ENCODE measurements around the gene RBPJL. TPM values are rescaled to one million over a fixed set of nuclear protein-coding genes. Genes with fewer than 3 reads are reported as not detected.

RBPJL gene
- total and polyA plus RNA-seq, 2 experiments from 2014 or later, result not detected

GRCh38 chr20:45346291-45346718, 39.7 kb downstream of the RBPJL start:
- no peak for DNase-seq (ENCODE audit: low spot score)
- Histone ChIP-seq H3K9me3 (ENCODE audit: low read depth) (no peaks in the 10 kb centered on the region), H2AFZ (no peak overlapping the region), H3K79me2 (peaks cover 38% of the 10 kb centered on the region), H3K4me3 (peak overlapping the region; percentile 26), H3K36me3 (replicated peaks; ENCODE audit: insufficient read depth, low read depth) (no peaks in the 10 kb centered on the region), H3K4me1 (ENCODE audit: insufficient read depth) (peaks cover 57% of the 10 kb centered on the region), H3K27me3 (no peaks in the 10 kb centered on the region), H3K4me2 (peak overlapping the region; percentile 87), H3K9me2 (replicated peaks; ENCODE audit: insufficient read depth) (no peaks in the 10 kb centered on the region), H3K27ac (peak overlapping the region; percentile 96), H4K20me1 (ENCODE audit: insufficient read depth, poor library complexity, severe bottlenecking) (peaks cover 13% of the 10 kb centered on the region)
- TF ChIP-seq EZH2 (IDR thresholded peaks at IDR 0.05; ENCODE audit: borderline replicate concordance) (no peak), EZH2phosphoT487 (IDR thresholded peaks at IDR 0.05; ENCODE audit: low read depth, severe bottlenecking, unreplicated experiment) (no peak), CTCF (IDR thresholded peaks at IDR 0.05; ENCODE audit: poor library complexity) (no peak)
- WGBS (ENCODE audit: low lambda C conversion rate, missing lambda C conversion rate), result 64% methylated on average over 3 of the region's 3 CpGs

- DNase-seq (ENCODE audit: low spot score), result no peak
- H3K4me2 ChIP-seq, result peak overlapping the region; percentile 87
- H3K27me3 ChIP-seq, result no peaks in the 10 kb centered on the region
- H3K27ac ChIP-seq, result peak overlapping the region; percentile 96
- H4K20me1 ChIP-seq (ENCODE audit: insufficient read depth, poor library complexity, severe bottlenecking), result peaks cover 13% of the 10 kb centered on the region
- no peaks in the 10 kb centered on the region for H3K36me3 ChIP-seq (replicated peaks; ENCODE audit: insufficient read depth, low read depth)
- peaks cover 37% of the 10 kb centered on the region for H3K79me2 ChIP-seq
- H3K9me2 ChIP-seq (replicated peaks; ENCODE audit: insufficient read depth), result no peaks in the 10 kb centered on the region
- TF ChIP-seq CTCF (IDR thresholded peaks at IDR 0.05; ENCODE audit: poor library complexity) (no peak), EZH2phosphoT487 (IDR thresholded peaks at IDR 0.05; ENCODE audit: low read depth, severe bottlenecking, unreplicated experiment) (no peak), EZH2 (IDR thresholded peaks at IDR 0.05; ENCODE audit: borderline replicate concordance) (no peak)
- no peaks in the 10 kb centered on the region for H3K9me3 ChIP-seq (ENCODE audit: low read depth)
- peak overlapping the region; percentile 26 for H3K4me3 ChIP-seq
- H2AFZ ChIP-seq, result no peak overlapping the region
- H3K4me1 ChIP-seq (ENCODE audit: insufficient read depth), result peaks cover 52% of the 10 kb centered on the region
- WGBS (ENCODE audit: low lambda C conversion rate, missing lambda C conversion rate), result 31% methylated on average over 5 of the region's 5 CpGs
Measured at GRCh38 chr20:45346851-45347250, 40.2 kb downstream of the RBPJL start.

- no peaks in the 10 kb centered on the region for H3K9me3 ChIP-seq (ENCODE audit: low read depth)
- no peaks in the 10 kb centered on the region for H3K27me3 ChIP-seq
- peak overlapping the region; percentile 87 for H3K4me2 ChIP-seq
- peaks cover 37% of the 10 kb centered on the region for H3K79me2 ChIP-seq
- H3K4me3 ChIP-seq, result peak overlapping the region; percentile 26
- DNase-seq (ENCODE audit: low spot score), result no peak
- no peak for TF ChIP-seq CTCF (IDR thresholded peaks at IDR 0.05; ENCODE audit: poor library complexity)
- 9% methylated on average over 9 of the region's 10 CpGs for WGBS (ENCODE audit: low lambda C conversion rate, missing lambda C conversion rate)
- peak overlapping the region; percentile 96 for H3K27ac ChIP-seq
- peaks cover 13% of the 10 kb centered on the region for H4K20me1 ChIP-seq (ENCODE audit: insufficient read depth, poor library complexity, severe bottlenecking)
- no peaks in the 10 kb centered on the region for H3K36me3 ChIP-seq (replicated peaks; ENCODE audit: insufficient read depth, low read depth)
- no peaks in the 10 kb centered on the region for H3K9me2 ChIP-seq (replicated peaks; ENCODE audit: insufficient read depth)
- H3K4me1 ChIP-seq (ENCODE audit: insufficient read depth), result peaks cover 46% of the 10 kb centered on the region
- H2AFZ ChIP-seq, result no peak overlapping the region
Measured at GRCh38 chr20:45347297-45347935, 40.8 kb downstream of the RBPJL start.
